Measurements from ENCODE around the gene INSR.

The INSR gene

GRCh38 chr19:7266832-7267231 is 27.4 kb downstream of the INSR start:
- TF ChIP-seq CEBPB (IDR thresholded peaks at IDR 0.05) (no peak), USF1 (IDR thresholded peaks at IDR 0.05) (no peak), RAD21 (IDR thresholded peaks at IDR 0.05; ENCODE audit: low read depth) (no peak), TCF12 (IDR thresholded peaks at IDR 0.05; ENCODE audit: low read depth) (no peak), TAF1 (IDR thresholded peaks at IDR 0.05; ENCODE audit: low read depth) (no peak), YY1 (IDR thresholded peaks at IDR 0.05; ENCODE audit: low read depth) (no peak), NFIC (IDR thresholded peaks at IDR 0.05) (no peak), EP300 (IDR thresholded peaks at IDR 0.05; ENCODE audit: borderline replicate concordance) (no peak), CREB1 (IDR thresholded peaks at IDR 0.05; ENCODE audit: low read depth) (no peak), MAX (IDR thresholded peaks at IDR 0.05) (no peak), REST (IDR thresholded peaks at IDR 0.05; ENCODE audit: low read depth) (no peak)

- TF ChIP-seq EP300 (IDR thresholded peaks at IDR 0.05; ENCODE audit: borderline replicate concordance) = no peak
- TF ChIP-seq ZBTB7A (IDR thresholded peaks at IDR 0.05; ENCODE audit: low read depth) = no peak
- no peak for TF ChIP-seq RAD21 (IDR thresholded peaks at IDR 0.05; ENCODE audit: low read depth)
- no peak for TF ChIP-seq CREB1 (IDR thresholded peaks at IDR 0.05; ENCODE audit: low read depth)
- no peak for TF ChIP-seq NFIC (IDR thresholded peaks at IDR 0.05)
- TF ChIP-seq TAF1 (IDR thresholded peaks at IDR 0.05; ENCODE audit: low read depth) = no peak
- TF ChIP-seq REST (IDR thresholded peaks at IDR 0.05; ENCODE audit: low read depth) = no peak
- no peak for TF ChIP-seq USF1 (IDR thresholded peaks at IDR 0.05)
- no peak for TF ChIP-seq MAX (IDR thresholded peaks at IDR 0.05)
- TF ChIP-seq YY1 (IDR thresholded peaks at IDR 0.05; ENCODE audit: low read depth) = no peak
- TF ChIP-seq CEBPB (IDR thresholded peaks at IDR 0.05) = no peak
- no peak for TF ChIP-seq TEAD4 (IDR thresholded peaks at IDR 0.05)
- no peak for TF ChIP-seq FOXM1 (IDR thresholded peaks at IDR 0.05; ENCODE audit: borderline replicate concordance, low read depth)
- no peak for TF ChIP-seq TCF12 (IDR thresholded peaks at IDR 0.05; ENCODE audit: low read depth)
- TF ChIP-seq EGR1 (IDR thresholded peaks at IDR 0.05) = no peak
Observed at GRCh38 chr19:7265963-7266362, 28.3 kb downstream of the INSR start.

GRCh38 chr19:7264858-7265257 is 29.4 kb downstream of the INSR start:
- no peak for TF ChIP-seq FOXM1 (IDR thresholded peaks at IDR 0.05; ENCODE audit: borderline replicate concordance, low read depth)
- no peak for TF ChIP-seq YY1 (IDR thresholded peaks at IDR 0.05; ENCODE audit: low read depth)
- no peak for TF ChIP-seq TAF1 (IDR thresholded peaks at IDR 0.05; ENCODE audit: low read depth)
- no peak for TF ChIP-seq TCF12 (IDR thresholded peaks at IDR 0.05; ENCODE audit: low read depth)
- no peak for TF ChIP-seq ZBTB7A (IDR thresholded peaks at IDR 0.05; ENCODE audit: low read depth)
- no peak for TF ChIP-seq TEAD4 (IDR thresholded peaks at IDR 0.05)
- no peak for TF ChIP-seq EGR1 (IDR thresholded peaks at IDR 0.05)
- no peak for TF ChIP-seq RAD21 (IDR thresholded peaks at IDR 0.05; ENCODE audit: low read depth)
- TF ChIP-seq NFIC (IDR thresholded peaks at IDR 0.05) = no peak
- no peak for TF ChIP-seq CREB1 (IDR thresholded peaks at IDR 0.05; ENCODE audit: low read depth)
- TF ChIP-seq EP300 (IDR thresholded peaks at IDR 0.05; ENCODE audit: borderline replicate concordance) = no peak
- no peak for TF ChIP-seq CEBPB (IDR thresholded peaks at IDR 0.05)
- no peak for TF ChIP-seq USF1 (IDR thresholded peaks at IDR 0.05)
- no peak for TF ChIP-seq REST (IDR thresholded peaks at IDR 0.05; ENCODE audit: low read depth)
- TF ChIP-seq MAX (IDR thresholded peaks at IDR 0.05) = no peak

- no peak for TF ChIP-seq CEBPB (IDR thresholded peaks at IDR 0.05)
Observed at GRCh38 chr19:7263521-7263920, 30.7 kb downstream of the INSR start.

Data from Ishikawa (cell line).